DMS 273 treated with DMSO at 0.1 percent for 48 hours (cell line): ENCODE measurements around the gene HLA-F.

Experiments
- DNase-seq: peaks from one replicate; lab custom pipeline; 2025; lab: John Stamatoyannopoulos, UW

The HLA-F gene

GRCh38 chr6:29724937-29725869, 2.0 kb downstream of the HLA-F start:
- DNase-seq: no peak

GRCh38 chr6:29726001-29726400, 2.8 kb downstream of the HLA-F start:
- no peak for DNase-seq

DNA sequence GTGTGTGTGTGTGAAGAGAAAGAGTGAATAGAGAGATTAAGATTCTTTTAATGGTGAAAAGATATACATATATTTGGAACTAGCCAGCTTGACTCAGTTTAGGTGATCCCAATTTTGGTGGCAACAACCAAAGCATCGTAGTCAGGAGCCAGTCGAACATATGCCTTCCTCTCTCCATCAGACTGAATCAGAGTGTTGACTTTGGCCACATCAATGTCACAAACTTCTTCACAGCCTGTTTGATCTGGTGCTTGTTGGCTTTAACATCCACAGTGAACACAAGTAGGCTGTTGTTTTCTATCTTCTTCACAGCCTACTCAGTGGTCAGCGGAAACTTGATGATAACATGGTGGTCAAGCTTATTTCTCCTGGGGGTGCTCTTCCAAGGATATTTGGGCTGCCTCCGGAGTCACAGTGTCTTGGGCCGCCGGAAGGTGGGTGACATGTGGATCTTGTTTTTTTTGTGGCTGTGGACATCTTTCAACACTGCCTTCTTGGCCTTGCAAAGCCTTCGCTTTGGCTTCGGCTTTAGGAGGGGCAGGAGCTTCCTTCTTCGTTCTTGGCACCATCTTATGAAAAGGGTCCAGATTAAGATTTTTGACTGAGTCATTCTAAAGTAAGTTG, 3.4 kb downstream of the HLA-F start:
- no peak for DNase-seq

- DNase-seq: no peak
Measured at GRCh38 chr6:29727637-29728036, 4.4 kb downstream of the HLA-F start.

- no peak for DNase-seq
Measured at GRCh38 chr6:29728173-29728874, 5.1 kb downstream of the HLA-F start.

- no peak for DNase-seq
Measured at GRCh38 chr6:29728875-29729270, 5.6 kb downstream of the HLA-F start.

GRCh38 chr6:29729774-29730328, 6.6 kb downstream of the HLA-F start:
- DNase-seq: no peak

DNA sequence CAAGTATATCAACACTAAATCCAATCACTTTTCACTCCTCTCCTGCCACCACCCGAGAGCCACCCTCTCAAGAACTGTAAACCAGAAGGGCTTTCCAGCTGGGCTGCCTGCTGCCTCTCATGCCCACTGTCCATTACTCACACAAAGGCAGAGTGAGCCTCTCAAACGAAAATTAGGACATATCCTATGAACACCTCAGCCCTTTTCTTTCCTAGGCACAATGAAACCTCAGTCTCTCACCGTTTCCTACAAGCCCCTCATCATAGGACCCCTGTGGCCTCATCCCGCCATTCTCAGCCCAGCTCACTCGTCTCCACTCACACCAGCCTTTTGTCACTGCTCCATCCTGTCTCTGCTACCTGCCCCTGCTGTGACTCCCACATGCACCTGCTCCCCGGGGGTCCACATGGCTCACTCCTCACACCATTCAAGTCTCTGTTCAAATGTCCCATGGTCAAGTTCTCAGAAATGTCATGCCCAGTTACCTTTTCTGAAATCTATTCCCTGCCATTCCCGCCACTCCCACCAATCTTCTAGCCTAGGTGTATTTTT, 7.4 kb downstream of the HLA-F start:
- DNase-seq: no peak

DNA sequence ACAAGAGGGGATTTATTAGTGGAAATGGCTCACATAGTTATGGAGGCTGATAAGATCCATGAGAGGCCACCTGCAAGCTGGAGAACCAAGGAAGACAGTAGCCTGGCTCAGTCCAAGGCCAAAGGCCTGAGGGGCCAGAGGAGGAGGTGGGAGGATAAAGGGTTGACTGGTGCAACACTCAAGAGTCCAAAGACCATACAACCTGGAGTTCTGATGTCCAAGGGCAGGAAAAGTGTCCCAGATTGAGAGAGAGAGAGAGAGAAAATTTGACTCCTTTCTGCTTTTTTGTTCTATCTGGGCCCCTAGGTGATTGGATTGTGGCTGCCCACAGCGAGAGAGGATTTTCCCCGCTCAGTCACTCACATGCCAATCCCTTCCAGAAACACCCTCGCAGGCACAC, 8.0 kb downstream of the HLA-F start:
- no peak for DNase-seq

GRCh38 chr6:29733057-29733456, 9.8 kb downstream of the HLA-F start:
- DNase-seq: no peak

GRCh38 chr6:29734046-29735018, 11.1 kb downstream of the HLA-F start:
- DNase-seq: no peak

DNA sequence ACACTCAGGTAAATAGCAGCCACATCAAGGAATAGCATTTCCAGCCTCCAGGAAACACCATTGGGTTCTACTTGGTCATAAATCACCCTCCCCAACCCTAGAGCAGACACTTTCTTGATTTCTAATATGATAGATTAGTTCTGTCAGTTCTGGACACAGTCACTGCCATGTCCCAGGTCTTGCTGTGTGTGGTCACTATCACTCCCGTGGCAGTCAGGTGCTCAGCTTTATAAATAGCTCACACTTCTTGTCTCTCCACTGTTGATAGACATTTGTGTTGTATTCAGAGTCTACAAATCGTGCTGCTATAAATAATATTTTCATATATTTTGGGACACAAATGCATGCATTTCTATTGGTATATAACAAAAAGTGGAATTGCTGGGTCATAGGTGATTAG, 13.3 kb downstream of the HLA-F start:
- DNase-seq: no peak

DNA sequence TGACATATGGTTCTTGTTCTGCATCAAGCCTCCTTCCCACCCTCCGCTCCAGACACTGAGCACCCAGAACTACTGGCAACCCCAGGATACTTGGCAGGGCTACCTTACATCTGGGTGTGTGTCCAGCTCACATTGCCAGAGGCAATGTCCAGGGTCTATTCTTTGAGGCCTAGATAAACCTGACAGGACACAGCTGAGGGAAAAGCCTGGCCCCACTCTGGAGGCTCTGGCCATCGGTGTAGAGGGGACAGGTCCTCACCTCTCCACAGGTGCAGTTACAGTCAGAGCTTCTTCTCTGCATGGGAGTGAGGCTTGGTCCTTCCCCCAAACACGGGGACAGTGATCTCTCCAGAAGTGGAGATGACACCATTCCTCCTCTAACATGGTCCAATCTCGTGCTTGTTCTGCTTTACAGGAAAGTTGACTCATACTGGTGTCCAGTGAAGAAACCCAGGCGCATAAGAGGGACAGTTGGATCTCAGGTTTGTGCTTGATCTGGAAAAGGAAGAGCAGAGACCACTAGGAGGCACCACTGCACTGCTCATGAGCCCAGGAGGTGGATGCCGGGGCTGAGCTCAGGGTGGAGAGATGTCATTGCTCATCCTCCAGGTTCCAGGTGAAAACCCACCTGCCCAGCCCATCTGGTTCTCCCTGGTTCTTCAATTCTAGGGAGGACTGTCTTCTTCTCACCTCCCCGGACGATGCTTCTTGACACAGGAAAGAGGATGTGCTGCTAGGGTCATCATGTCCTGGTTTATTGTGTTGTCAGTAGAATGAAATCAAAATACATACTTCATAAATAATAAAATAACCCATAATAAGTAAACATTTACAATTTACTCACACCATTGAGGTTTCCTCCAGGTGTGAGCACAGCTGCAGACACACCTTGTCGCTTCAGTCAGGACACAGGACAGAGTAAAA, 14.7 kb downstream of the HLA-F start:
- no peak for DNase-seq

DNA sequence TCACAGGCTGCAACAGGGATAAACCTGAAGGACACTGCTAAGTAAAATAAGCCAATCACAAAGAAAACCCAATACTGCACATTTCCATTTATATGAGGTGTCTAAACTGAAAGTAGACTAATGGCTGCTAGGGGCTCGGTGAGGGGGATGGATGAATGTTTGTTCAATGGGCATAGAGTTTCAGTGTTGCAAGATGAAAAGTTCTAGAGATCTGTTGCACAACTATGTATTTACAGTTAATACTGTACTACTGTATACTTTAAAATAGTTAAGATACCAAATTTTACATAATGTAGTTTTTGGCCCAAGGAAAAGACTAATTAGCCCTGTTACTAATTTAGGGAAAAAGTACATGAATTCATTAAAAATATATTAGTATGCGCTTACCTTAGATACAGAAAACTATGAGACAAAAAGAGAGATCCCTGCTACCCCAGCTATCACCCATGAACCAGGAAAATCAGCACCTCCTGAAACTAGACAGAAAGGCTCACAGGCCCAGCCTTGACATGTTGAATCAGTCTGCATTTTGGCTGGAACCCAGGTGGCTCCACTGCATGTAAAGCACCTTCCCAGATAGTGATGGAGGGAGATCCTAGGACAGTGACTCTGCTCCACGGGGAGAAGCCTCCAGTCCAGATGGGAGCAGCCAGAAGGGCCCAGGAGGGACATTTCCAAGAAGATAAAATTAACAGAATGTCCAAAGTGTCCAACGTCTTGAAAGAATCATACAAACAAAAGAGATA, 16.1 kb downstream of the HLA-F start:
- no peak for DNase-seq

- no peak for DNase-seq
Measured at GRCh38 chr6:29739882-29740261, 16.6 kb downstream of the HLA-F start.

- DNase-seq: no peak
Measured at GRCh38 chr6:29741592-29741991, 18.4 kb downstream of the HLA-F start.

GRCh38 chr6:29742127-29742526, 18.9 kb downstream of the HLA-F start:
- DNase-seq: no peak

- DNase-seq: no peak
Measured at GRCh38 chr6:29743025-29743424, 19.8 kb downstream of the HLA-F start.

GRCh38 chr6:29743568-29743967, 20.3 kb downstream of the HLA-F start:
- no peak for DNase-seq
